K562 (cell line): ENCODE measurements around the gene KASH5. TPM values are rescaled to one million over a fixed set of nuclear protein-coding genes. Genes with fewer than 3 reads are reported as not detected.
A peak's percentile ranks its signal among the peaks of the same experiment; 100 is the strongest.

Experiments
- ARID2 ChIP-seq: fragments of 450-650 bp; IDR thresholded peaks from 2 replicates; pipeline ENCODE4 v1.6.1; 2017; ENCODE audit warnings: antibody characterized with exemption, mild to moderate bottlenecking
- CTBP1 ChIP-seq: fragments of 450-650 bp; IDR thresholded peaks from 2 replicates; pipeline ENCODE4 v1.6.1; 2016; ENCODE audit warnings: borderline replicate concordance
- DNMT1 ChIP-seq: fragments of 450-650 bp; IDR thresholded peaks from 2 replicates; pipeline ENCODE4 v1.6.1; 2016; ENCODE audit warnings: antibody characterized with exemption, mild to moderate bottlenecking
- GABPA ChIP-seq: fragments of 200-800 bp; sonication (Bioruptor generic); conservative IDR thresholded peaks from 2 replicates; pipeline ENCODE4 v1.6.1; 2016; ENCODE audit warnings: low read depth, missing genetic modification characterization, missing compliant biosample characterization
- HCFC1 ChIP-seq: IDR thresholded peaks from 2 replicates; pipeline ENCODE4 v1.6.1; 2012; ENCODE audit warnings: low read depth, low read length, improper control_type of control experiment
- HNRNPUL1 ChIP-seq: fragments of 200-400 bp; formaldehyde crosslinking; IDR thresholded peaks from 2 replicates; pipeline ENCODE4 v1.6.1; 2017; ENCODE audit warnings: low read length
- ILK ChIP-seq: fragments of 450-650 bp; IDR thresholded peaks from 2 replicates; pipeline ENCODE4 v1.6.1; 2016; ENCODE audit warnings: missing genetic modification characterization, low read depth, mild to moderate bottlenecking, missing compliant biosample characterization, moderate library complexity, borderline replicate concordance
- JUND ChIP-seq, 2 experiments: IDR thresholded peaks; 2 replicates in 1 of 2; 3 replicates in 1 of 2; pipeline ENCODE4 v1.6.1; 2011; ENCODE audit warnings: borderline replicate concordance in 2 of 2, low read depth in 2 of 2, low read length in 2 of 2, improper control_type of control experiment in 1 of 2, missing biosample characterization in 1 of 2, missing genetic modification characterization in 1 of 2, missing genetic modification reagents in 1 of 2
- KLF1 ChIP-seq: fragments of 450-650 bp; IDR thresholded peaks from 2 replicates; pipeline ENCODE4 v1.6.1; 2016; ENCODE audit warnings: missing genetic modification characterization, missing compliant biosample characterization
- MECOM ChIP-seq: fragments of 250-450 bp; sonication (Bioruptor Pico); IDR thresholded peaks from 2 replicates; pipeline ENCODE4 v1.8.0; 2022; ENCODE audit warnings: inconsistent platforms
- NR2C2 ChIP-seq, 2 experiments: fragments of 200-800 bp in 1 of 2; sonication (Bioruptor generic) in 1 of 2; sonication (generic) in 1 of 2; formaldehyde crosslinking in 1 of 2; IDR thresholded peaks; 2 replicates each; pipeline versions ENCODE4 v1.6.1 to v1.8.0; 2016 to 2022; ENCODE audit warnings: mild to moderate bottlenecking in 1 of 2, missing compliant biosample characterization in 1 of 2, missing genetic modification characterization in 1 of 2, missing genetic modification reagents in 1 of 2
- PPARD ChIP-seq: fragments of 250-450 bp; sonication (Bioruptor Pico); IDR thresholded peaks from 2 replicates; pipeline ENCODE4 v1.8.0; 2022; ENCODE audit warnings: inconsistent platforms, mild to moderate bottlenecking, moderate library complexity
- PTBP1 ChIP-seq: fragments of 200-400 bp; formaldehyde crosslinking; IDR thresholded peaks from 2 replicates; pipeline ENCODE4 v1.6.1; 2017; ENCODE audit warnings: low read depth, low read length
- RBM14 ChIP-seq: fragments of 200-400 bp; formaldehyde crosslinking; IDR thresholded peaks from 2 replicates; pipeline ENCODE4 v1.6.1; 2018; ENCODE audit warnings: low read depth, mild to moderate bottlenecking, low read length, moderate library complexity, borderline replicate concordance; ENCODE audit not compliant: insufficient read depth
- SMAD3 ChIP-seq: fragments of 450-650 bp; formaldehyde crosslinking; conservative IDR thresholded peaks from 2 replicates; pipeline ENCODE4 v1.4.0; 2020; ENCODE audit warnings: mild to moderate bottlenecking
- SMC3 ChIP-seq: conservative IDR thresholded peaks from 2 replicates; pipeline ENCODE4 v1.6.1; 2011; ENCODE audit warnings: low read depth, low read length, improper control_type of control experiment; ENCODE audit not compliant: insufficient read depth
- TAF1 ChIP-seq: IDR thresholded peaks from 2 replicates; pipeline ENCODE4 v1.6.1; 2011; ENCODE audit warnings: mild to moderate bottlenecking, low read length, moderate library complexity; ENCODE audit not compliant: insufficient read depth, control insufficient read depth, severe bottlenecking; ENCODE audit errors: extremely low read depth
- TCF7 ChIP-seq: sonication (generic); IDR thresholded peaks from 2 replicates; pipeline ENCODE4 v1.6.1; 2016; ENCODE audit warnings: antibody characterized with exemption, borderline replicate concordance
- TSC22D4 ChIP-seq: fragments of 450-650 bp; IDR thresholded peaks from 2 replicates; pipeline ENCODE4 v1.6.1; 2016; ENCODE audit warnings: missing genetic modification characterization, missing biosample characterization, control low read depth
- ZNF12 ChIP-seq: sonication (generic); formaldehyde crosslinking; IDR thresholded peaks from 2 replicates; pipeline ENCODE4 v1.4.0; 2020; ENCODE audit warnings: mild to moderate bottlenecking, missing genetic modification reagents
- ZNF57 ChIP-seq: fragments of 450-650 bp; formaldehyde crosslinking; IDR thresholded peaks from 2 replicates; pipeline ENCODE4 v1.4.0; 2020; ENCODE audit warnings: mild to moderate bottlenecking, moderate library complexity
- ZNF589 ChIP-seq: fragments of 200-800 bp; sonication (Bioruptor generic); IDR thresholded peaks from 2 replicates; pipeline ENCODE4 v1.6.1; 2016; ENCODE audit warnings: low read depth, missing genetic modification characterization, missing compliant biosample characterization
- polyA plus RNA-seq, 8 experiments: library from polyadenylated mRNA; depleted of rRNA in 4 of 8; stranded (reverse) in 5 of 8; unstranded in 3 of 8; fragments of >200 nt; fragmentation: Nextera tagmentation in 2 of 8; fragmentation: Illumina TruSeq in 1 of 8; extraction: Ambion mirVana in 2 of 8; extraction: Trizol in 1 of 8; gene quantifications; 2 replicates each; pipeline versions ENCODE4 v1.2.1 to v1.2.3, GENCODE V29; 2011 to 2014; ENCODE audit warnings: inconsistent platforms in 1 of 8, missing spikeins in 1 of 8
- total RNA-seq, 7 experiments: library from RNA; depleted of rRNA in 6 of 7; stranded (reverse); fragments of >200 nt in 6 of 7; fragmentation: Illumina TruSeq in 2 of 7; extraction: Trizol in 2 of 7; gene quantifications; 2 replicates each; pipeline versions ENCODE4 v1.2.1 to v1.2.3, GENCODE V29; 2011 to 2021; ENCODE audit warnings: low replicate concordance in 1 of 7
- TF ChIP-seq, protein P1 (sequence below): fragments of 450-650 bp; conservative IDR thresholded peaks from 2 replicates; pipeline ENCODE4 v1.6.1; 2016; ENCODE audit warnings: missing genetic modification characterization, low read depth, mild to moderate bottlenecking, control low read depth, missing compliant biosample characterization
- TF ChIP-seq, protein P2 (sequence below): sonication (generic); formaldehyde crosslinking; IDR thresholded peaks from 2 replicates; pipeline ENCODE4 v1.8.1; 2023; ENCODE audit warnings: mild to moderate bottlenecking, missing genetic modification reagents
- TF ChIP-seq, protein P3 (sequence below): fragments of 450-650 bp; formaldehyde crosslinking; conservative IDR thresholded peaks from 2 replicates; pipeline ENCODE4 v1.4.0; 2022; ENCODE audit warnings: mild to moderate bottlenecking, missing genetic modification characterization

KASH5 gene
- total and polyA plus RNA-seq, 9 of the 15 experiments (the other 6 are each of a cell fraction or from before 2014, with no cell fraction given), result 0.07 to 0.84 (median 0.34) TPM; not detected in 1

DNA sequence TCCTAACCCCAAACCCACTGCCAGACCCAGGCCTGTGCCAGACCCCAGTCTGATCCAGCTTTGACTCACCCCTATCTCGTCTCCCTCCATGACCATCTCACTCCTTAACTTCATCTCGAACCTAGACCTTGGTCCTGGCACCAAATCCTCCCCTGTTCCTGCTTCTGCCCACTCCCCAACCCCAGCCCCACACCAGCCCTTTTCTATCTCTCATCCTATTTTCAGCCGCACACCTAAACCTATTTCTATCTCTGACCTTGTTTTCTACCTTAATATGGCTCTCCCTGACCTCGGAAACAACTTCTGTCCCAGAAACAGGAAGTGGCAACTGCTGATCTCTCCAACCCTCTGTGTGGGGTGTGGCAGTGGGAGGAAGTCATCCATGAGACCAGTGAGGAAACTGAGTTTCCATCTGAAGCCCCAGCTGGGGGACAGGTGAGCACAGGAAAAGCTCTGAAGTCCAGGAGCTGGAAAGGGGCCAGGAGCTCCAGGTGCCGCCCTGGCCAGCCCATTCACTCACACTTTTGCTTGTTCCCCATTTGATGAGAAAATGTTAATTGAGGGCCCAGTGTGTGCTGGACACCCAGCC is 21.5 kb downstream of the KASH5 start (continued):
- 0 out of 2 replicates have a peak, but pooled peaks have one; percentile 29 for TF ChIP-seq ZNF12 (CRISPR knock-in tag)
- no peak for TF ChIP-seq SMAD3
- TF ChIP-seq MECOM (CRISPR knock-in tag), result no peak
- peak; percentile 92 for TF ChIP-seq ZNF589 (CRISPR knock-in tag)
- no peak for TF ChIP-seq TCF7
- no peak for TF ChIP-seq ILK
- TF ChIP-seq ZNF57 (CRISPR knock-in tag), result no peak
- TF ChIP-seq, protein P1, sequence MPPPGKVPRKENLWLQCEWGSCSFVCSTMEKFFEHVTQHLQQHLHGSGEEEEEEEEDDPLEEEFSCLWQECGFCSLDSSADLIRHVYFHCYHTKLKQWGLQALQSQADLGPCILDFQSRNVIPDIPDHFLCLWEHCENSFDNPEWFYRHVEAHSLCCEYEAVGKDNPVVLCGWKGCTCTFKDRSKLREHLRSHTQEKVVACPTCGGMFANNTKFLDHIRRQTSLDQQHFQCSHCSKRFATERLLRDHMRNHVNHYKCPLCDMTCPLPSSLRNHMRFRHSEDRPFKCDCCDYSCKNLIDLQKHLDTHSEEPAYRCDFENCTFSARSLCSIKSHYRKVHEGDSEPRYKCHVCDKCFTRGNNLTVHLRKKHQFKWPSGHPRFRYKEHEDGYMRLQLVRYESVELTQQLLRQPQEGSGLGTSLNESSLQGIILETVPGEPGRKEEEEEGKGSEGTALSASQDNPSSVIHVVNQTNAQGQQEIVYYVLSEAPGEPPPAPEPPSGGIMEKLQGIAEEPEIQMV (tag), result 0 out of 2 replicates have a peak, but pooled peaks have one; percentile 23
- peak; percentile 20; the same call in 1 of the 2 replicates for TF ChIP-seq CTBP1
- TF ChIP-seq PPARD (CRISPR knock-in tag), result no peak
- TF ChIP-seq, protein P2, sequence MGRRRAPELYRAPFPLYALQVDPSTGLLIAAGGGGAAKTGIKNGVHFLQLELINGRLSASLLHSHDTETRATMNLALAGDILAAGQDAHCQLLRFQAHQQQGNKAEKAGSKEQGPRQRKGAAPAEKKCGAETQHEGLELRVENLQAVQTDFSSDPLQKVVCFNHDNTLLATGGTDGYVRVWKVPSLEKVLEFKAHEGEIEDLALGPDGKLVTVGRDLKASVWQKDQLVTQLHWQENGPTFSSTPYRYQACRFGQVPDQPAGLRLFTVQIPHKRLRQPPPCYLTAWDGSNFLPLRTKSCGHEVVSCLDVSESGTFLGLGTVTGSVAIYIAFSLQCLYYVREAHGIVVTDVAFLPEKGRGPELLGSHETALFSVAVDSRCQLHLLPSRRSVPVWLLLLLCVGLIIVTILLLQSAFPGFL (CRISPR knock-in tag), result no peak
- peak; percentile 75 for TF ChIP-seq GABPA (tag)
- TF ChIP-seq PTBP1, result no peak
- TF ChIP-seq RBM14, result no peak
- 0 out of 2 replicates have a peak, but pooled peaks have one; percentile 26 for TF ChIP-seq TSC22D4 (tag)
- TF ChIP-seq NR2C2 (CRISPR knock-in tag; IDR thresholded peaks at IDR 0.05), result no peak
- TF ChIP-seq NR2C2 (tag; IDR thresholded peaks at IDR 0.05), result peak; percentile 90
- no peak for TF ChIP-seq KLF1 (tag)
- 0 out of 2 replicates have a peak, but pooled peaks have one; percentile 5 for TF ChIP-seq HCFC1
- TF ChIP-seq JUND (IDR thresholded peaks at IDR 0.05; ENCODE audit: borderline replicate concordance, low read depth, low read length), result no peak
- peak; percentile 30; the same call in 1 of the 3 replicates for TF ChIP-seq JUND (tag; IDR thresholded peaks at IDR 0.05; ENCODE audit: borderline replicate concordance, low read depth, low read length)
- no peak for TF ChIP-seq SMC3
- peak; percentile 48 for TF ChIP-seq TAF1
- TF ChIP-seq, protein P3, sequence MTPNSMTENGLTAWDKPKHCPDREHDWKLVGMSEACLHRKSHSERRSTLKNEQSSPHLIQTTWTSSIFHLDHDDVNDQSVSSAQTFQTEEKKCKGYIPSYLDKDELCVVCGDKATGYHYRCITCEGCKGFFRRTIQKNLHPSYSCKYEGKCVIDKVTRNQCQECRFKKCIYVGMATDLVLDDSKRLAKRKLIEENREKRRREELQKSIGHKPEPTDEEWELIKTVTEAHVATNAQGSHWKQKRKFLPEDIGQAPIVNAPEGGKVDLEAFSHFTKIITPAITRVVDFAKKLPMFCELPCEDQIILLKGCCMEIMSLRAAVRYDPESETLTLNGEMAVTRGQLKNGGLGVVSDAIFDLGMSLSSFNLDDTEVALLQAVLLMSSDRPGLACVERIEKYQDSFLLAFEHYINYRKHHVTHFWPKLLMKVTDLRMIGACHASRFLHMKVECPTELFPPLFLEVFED, result 0 out of 2 replicates have a peak, but pooled peaks have one; percentile 61
- no peak for TF ChIP-seq HNRNPUL1
- no peak for TF ChIP-seq ARID2
- TF ChIP-seq DNMT1, result no peak
